Suprapubic skin (tissue), 4 donors: ENCODE measurements around the gene UBXN6. TPM values are rescaled to one million over a fixed set of nuclear protein-coding genes. Genes with fewer than 3 reads are reported as not detected.

Experiments used
- DNase-seq, 2 donors: peaks; one replicate each; pipeline ENCODE4 v3.0.0-alpha.2; 2019; ENCODE audit warnings: low spot score in 2 of 2
- H3K27ac ChIP-seq: fragments of 200-600 bp; sonication (generic); one replicate; pipeline ENCODE4 v1.5.1; 2019
- H3K27me3 ChIP-seq: fragments of 200-600 bp; sonication (generic); one replicate; pipeline ENCODE4 v1.5.1; 2019
- H3K36me3 ChIP-seq: fragments of 200-600 bp; sonication (generic); one replicate; pipeline ENCODE4 v1.5.1; 2019
- H3K4me1 ChIP-seq: fragments of 200-600 bp; sonication (generic); one replicate; pipeline ENCODE4 v1.5.1; 2019
- H3K4me3 ChIP-seq: fragments of 200-600 bp; sonication (generic); one replicate; pipeline ENCODE4 v1.5.1; 2019; ENCODE audit warnings: mild to moderate bottlenecking
- H3K9me3 ChIP-seq: fragments of 200-600 bp; sonication (generic); one replicate; pipeline ENCODE4 v1.5.1; 2019
- CTCF ChIP-seq, 2 donors: fragments of 200-600 bp in 1 of 2; fragments of 450-650 bp in 1 of 2; sonication (generic) in 1 of 2; IDR thresholded peaks; one replicate each; pipeline ENCODE4 v1.5.1; 2016 to 2019; ENCODE audit warnings: antibody characterized with exemption in 2 of 2, mild to moderate bottlenecking in 1 of 2, moderate library complexity in 1 of 2
- EP300 ChIP-seq: sonication (generic); formaldehyde crosslinking; IDR thresholded peaks from one replicate; pipeline ENCODE4 v1.6.1; 2017; ENCODE audit warnings: antibody characterized with exemption
- POLR2A ChIP-seq, 2 donors: fragments of 450-650 bp; IDR thresholded peaks; one replicate each; pipeline ENCODE4 v1.6.1; 2017; ENCODE audit warnings: antibody characterized with exemption in 2 of 2, mild to moderate bottlenecking in 2 of 2, moderate library complexity in 2 of 2
- POLR2AphosphoS5 ChIP-seq, 3 donors: sonication (generic); formaldehyde crosslinking; IDR thresholded peaks; one replicate each; pipeline ENCODE4 v1.6.1; 2017; ENCODE audit warnings: antibody characterized with exemption in 3 of 3
- WGBS: methylation state at CpG from one replicate; pipeline ENCODE4 v1.1.5; 2018; 5-methylcytosine and 5-hydroxymethylcytosine counted together
- total RNA-seq, 4 donors: library from RNA; depleted of rRNA; stranded (reverse); fragments of >200 nt; gene quantifications; one replicate each; pipeline ENCODE4 v1.1.0, GENCODE V29; 2016

The UBXN6 gene
- total RNA-seq, 4 donors from 2014 or later, result 108 to 257 (median 167) TPM

- no peak for DNase-seq
- Histone ChIP-seq H3K4me1 (no peaks in the 10 kb centered on the region), H3K36me3 (peaks cover 33% of the 10 kb centered on the region), H3K9me3 (no peaks in the 10 kb centered on the region), H3K4me3 (no peak overlapping the region), H3K27me3 (no peaks in the 10 kb centered on the region), H3K27ac (no peak overlapping the region)
- 74% methylated on average over 18 of the region's 22 CpGs for WGBS
- TF ChIP-seq EP300 (no peak), CTCF (IDR thresholded peaks at IDR 0.05) (no peak), POLR2AphosphoS5 (IDR thresholded peaks at IDR 0.05) (no peak), POLR2A (IDR thresholded peaks at IDR 0.05) (no peak)
Measured at GRCh38 chr19:4441994-4442818, 15.4 kb downstream of the UBXN6 start.

- Histone ChIP-seq H3K27ac (no peak overlapping the region), H3K27me3 (no peaks in the 10 kb centered on the region), H3K9me3 (no peaks in the 10 kb centered on the region), H3K4me3 (no peak overlapping the region), H3K36me3 (peaks cover 11% of the 10 kb centered on the region), H3K4me1 (no peaks in the 10 kb centered on the region)
- 88% methylated on average over 12 of the region's 12 CpGs for WGBS
- TF ChIP-seq POLR2A (IDR thresholded peaks at IDR 0.05) (no peak), POLR2AphosphoS5 (IDR thresholded peaks at IDR 0.05) (no peak), CTCF (IDR thresholded peaks at IDR 0.05) (no peak), EP300 (no peak)
- no peak for DNase-seq
Measured at GRCh38 chr19:4439243-4439642, 18.4 kb downstream of the UBXN6 start.

GRCh38 chr19:4437103-4437502, 20.5 kb downstream of the UBXN6 start:
- no peaks in the 10 kb centered on the region for H3K9me3 ChIP-seq
- H3K4me1 ChIP-seq, result no peaks in the 10 kb centered on the region
- TF ChIP-seq CTCF (IDR thresholded peaks at IDR 0.05) (no peak), POLR2A (IDR thresholded peaks at IDR 0.05) (no peak), POLR2AphosphoS5 (IDR thresholded peaks at IDR 0.05) (no peak), EP300 (no peak)
- no peak overlapping the region for H3K27ac ChIP-seq
- H3K4me3 ChIP-seq, result no peak overlapping the region
- no peak for DNase-seq
- peaks cover 28% of the 10 kb centered on the region for H3K36me3 ChIP-seq
- 92% methylated on average over 9 of the region's 10 CpGs for WGBS
- H3K27me3 ChIP-seq, result no peaks in the 10 kb centered on the region

- Histone ChIP-seq H3K4me3 (no peak overlapping the region), H3K9me3 (no peaks in the 10 kb centered on the region), H3K4me1 (no peaks in the 10 kb centered on the region), H3K36me3 (peaks cover 36% of the 10 kb centered on the region), H3K27me3 (no peaks in the 10 kb centered on the region), H3K27ac (no peak overlapping the region)
- no peak for DNase-seq
- TF ChIP-seq CTCF (IDR thresholded peaks at IDR 0.05) (no peak), POLR2AphosphoS5 (IDR thresholded peaks at IDR 0.05) (no peak), POLR2A (IDR thresholded peaks at IDR 0.05) (no peak), EP300 (no peak)
- WGBS, result 86% methylated on average over 4 of the region's 7 CpGs
Measured at GRCh38 chr19:4436231-4436630, 21.4 kb downstream of the UBXN6 start.

GRCh38 chr19:4434391-4434790, 23.2 kb downstream of the UBXN6 start:
- no peaks in the 10 kb centered on the region for H3K9me3 ChIP-seq
- no peak overlapping the region for H3K27ac ChIP-seq
- H3K4me3 ChIP-seq, result no peak overlapping the region
- no peak for DNase-seq
- H3K27me3 ChIP-seq, result no peaks in the 10 kb centered on the region
- H3K36me3 ChIP-seq, result peaks cover 55% of the 10 kb centered on the region
- 94% methylated on average over 9 of the region's 9 CpGs for WGBS
- H3K4me1 ChIP-seq, result no peaks in the 10 kb centered on the region
- TF ChIP-seq EP300, result no peak
- no peak for TF ChIP-seq CTCF (IDR thresholded peaks at IDR 0.05)
- TF ChIP-seq POLR2AphosphoS5 (IDR thresholded peaks at IDR 0.05), result no peak
- TF ChIP-seq POLR2A (IDR thresholded peaks at IDR 0.05), result no peak
